Common myeloid progenitor, CD34-positive (primary cell): ENCODE results near the gene PMM1.

Experiments used
- CTCF ChIA-PET: fragments of 350-600 bp; sonication (Branson Sonifier 250); formaldehyde crosslinking; loops from one replicate; lab custom pipeline; 2021; ENCODE audit warnings: antibody characterized with exemption; lab: Charles Lee
- POLR2A ChIA-PET: fragments of 350-600 bp; sonication (Branson Sonifier 250); formaldehyde crosslinking; loops from one replicate; lab custom pipeline; 2021; ENCODE audit warnings: antibody characterized with exemption; lab: Charles Lee
- DNase-seq, 3 donors: peaks; one replicate each; pipeline versions ENCODE4 v3.0.0 to v3.0.0-alpha.2; 2013
- H3K27ac ChIP-seq, 2 experiments: 1 replicate in 1 of 2; 2 replicates in 1 of 2; pipeline ENCODE4 v1.7.0; 2013; ENCODE audit warnings: inconsistent platforms in 2 of 2, low read length in 2 of 2, mild to moderate bottlenecking in 2 of 2, low read depth in 1 of 2, moderate library complexity in 1 of 2; ENCODE audit not compliant: severe bottlenecking in 2 of 2, insufficient read depth in 1 of 2, poor library complexity in 1 of 2
- H3K27me3 ChIP-seq, 5 experiments: replicated peaks in 2 of 5; 1 replicate in 3 of 5; 2 replicates in 2 of 5; pipeline versions ENCODE4 v1.6.1 to v1.7.0; 2013; ENCODE audit warnings: low read length in 4 of 5, mild to moderate bottlenecking in 2 of 5, moderate library complexity in 2 of 5, inconsistent platforms in 1 of 5; ENCODE audit not compliant: insufficient read depth in 5 of 5, control insufficient read depth in 4 of 5
- H3K36me3 ChIP-seq, 4 experiments: 1 replicate in 2 of 4; 2 replicates in 2 of 4; pipeline versions ENCODE4 v1.6.1 to v1.7.0; 2013; ENCODE audit warnings: low read length in 3 of 4, control low read depth in 1 of 4, mild to moderate bottlenecking in 1 of 4; ENCODE audit not compliant: control insufficient read depth in 4 of 4, insufficient read depth in 4 of 4
- H3K4me1 ChIP-seq, 4 experiments: 1 replicate in 3 of 4; 2 replicates in 1 of 4; pipeline versions ENCODE4 v1.6.1 to v1.7.1; 2013; ENCODE audit warnings: low read length in 3 of 4, mild to moderate bottlenecking in 3 of 4, control low read depth in 1 of 4, inconsistent platforms in 1 of 4, moderate library complexity in 1 of 4; ENCODE audit not compliant: control insufficient read depth in 4 of 4, insufficient read depth in 4 of 4; ENCODE audit errors: control extremely low read depth in 1 of 4
- H3K4me3 ChIP-seq, 7 experiments: 1 replicate in 4 of 7; 2 replicates in 3 of 7; pipeline versions ENCODE4 v1.5.1 to v1.7.0; 2013; ENCODE audit warnings: mild to moderate bottlenecking in 7 of 7, low read length in 6 of 7, moderate library complexity in 6 of 7, inconsistent platforms in 2 of 7, low read depth in 2 of 7, control low read depth in 1 of 7; ENCODE audit not compliant: insufficient read depth in 4 of 7, control insufficient read depth in 1 of 7; ENCODE audit errors: extremely low read depth in 1 of 7
- H3K9me3 ChIP-seq, 5 experiments: 1 replicate in 4 of 5; 2 replicates in 1 of 5; pipeline versions ENCODE4 v1.6.1 to v1.7.1; 2013; ENCODE audit warnings: low read length in 4 of 5, mild to moderate bottlenecking in 2 of 5, inconsistent platforms in 1 of 5, low read depth in 1 of 5, moderate library complexity in 1 of 5; ENCODE audit not compliant: control insufficient read depth in 4 of 5, insufficient read depth in 2 of 5; ENCODE audit errors: control extremely low read depth in 1 of 5
- WGBS: methylation state at CpG from one replicate; pipeline ENCODE4 v1.1.5; 2013; ENCODE audit not compliant: insufficient coverage; 5-methylcytosine and 5-hydroxymethylcytosine counted together

PMM1 gene

DNA sequence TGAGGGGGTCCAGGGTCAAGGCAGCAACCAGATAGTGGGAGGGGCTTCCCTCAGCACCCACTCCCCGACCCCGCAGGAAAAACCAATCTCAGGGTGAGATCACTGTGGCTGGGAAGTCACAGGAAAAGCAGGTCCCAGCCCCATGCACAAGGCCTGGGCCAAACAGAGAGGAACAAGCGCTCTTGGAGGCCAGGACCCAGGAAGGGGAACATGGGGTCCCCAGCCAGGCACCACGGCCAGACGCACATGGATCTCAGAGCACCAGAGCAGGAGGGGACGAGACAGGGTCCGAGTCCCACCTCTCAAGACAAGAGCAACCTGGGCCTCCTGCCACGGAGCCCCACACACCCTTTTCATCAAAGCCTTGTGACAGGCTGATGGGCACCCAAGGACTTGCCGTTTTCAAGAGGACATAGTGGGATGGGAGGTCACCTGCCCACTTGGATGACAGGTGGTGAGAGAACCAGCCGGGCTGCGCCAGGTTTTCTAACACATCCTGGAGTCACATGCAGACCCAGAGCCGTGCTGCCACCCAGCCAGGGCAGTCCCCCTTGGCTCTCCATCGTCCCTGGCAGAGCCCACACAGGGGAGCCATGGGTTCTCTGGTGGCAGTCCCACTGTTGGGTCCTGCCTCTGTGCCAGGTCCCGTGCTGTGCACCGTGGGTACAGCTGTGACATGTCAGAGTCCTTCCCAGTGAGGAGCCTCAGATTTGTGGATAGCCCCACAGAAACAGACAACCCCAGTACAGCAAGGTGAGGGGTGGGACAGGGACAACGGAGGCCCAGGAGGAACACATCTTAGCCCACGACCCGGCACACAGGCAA, 58.5 kb downstream of the PMM1 start:
- ChIA-PET POLR2A (no interaction called here), CTCF (interaction anchor here (0.9 to 2.5 kb wide), 5 partner anchors 14 to 129 kb away, joined by 3 to 9 read pairs (median 6); no protein-coding TSS in a partner anchor)
- WGBS = 99% methylated on average over 15 of the region's 18 CpGs
- H3K27ac ChIP-seq = no peak overlapping the region
- no peaks in the 10 kb centered on the region for H3K27me3 ChIP-seq
- H3K4me1 ChIP-seq = no peaks in the 10 kb centered on the region
- H3K4me3 ChIP-seq = no peak overlapping the region
- peaks cover 18 to 77% (median 52%) of the 10 kb centered on the region in 4 experiments for H3K36me3 ChIP-seq
- no peaks in the 10 kb centered on the region for H3K9me3 ChIP-seq
- DNase-seq = no peak

DNA sequence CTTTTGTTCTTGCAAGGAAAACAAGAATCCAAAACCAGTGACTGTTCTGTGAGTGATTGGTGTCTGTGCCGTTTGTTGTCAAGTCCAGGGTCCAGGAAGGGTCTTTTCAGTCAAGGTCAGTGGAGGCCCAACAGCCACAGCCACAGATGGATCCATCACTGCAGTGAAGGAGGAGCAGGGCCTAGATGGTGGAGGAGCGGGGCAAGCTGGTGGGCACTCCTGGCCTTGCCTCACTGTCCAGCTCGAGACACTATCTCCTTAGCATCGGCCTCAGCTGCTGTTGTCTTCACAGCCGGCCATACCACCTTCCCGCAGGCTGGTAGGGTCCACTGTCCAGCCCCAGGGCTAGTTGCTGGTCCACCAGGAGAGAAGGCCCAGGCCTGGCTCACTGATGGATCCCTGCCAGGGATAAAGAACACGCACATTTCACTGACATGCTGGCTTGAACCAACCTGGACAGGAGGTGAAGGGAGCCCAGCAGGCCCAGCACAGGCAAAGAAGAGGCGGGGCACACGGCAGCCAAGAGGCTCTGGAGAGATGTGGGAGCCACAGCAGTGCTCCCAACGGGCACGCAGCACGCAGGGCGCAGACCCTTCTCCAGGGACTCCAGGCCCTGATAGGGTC, 60.6 kb downstream of the PMM1 start:
- ChIA-PET CTCF (interaction anchor here (3.2 to 5.9 kb wide), 2 partner anchors 11 to 126 kb away, joined by 17 to 76 read pairs; no protein-coding TSS in a partner anchor), POLR2A (no interaction called here)
- H3K36me3 ChIP-seq = peaks cover 17 to 94% (median 61%) of the 10 kb centered on the region in 4 experiments
- H3K4me3 ChIP-seq = no peak overlapping the region
- H3K27ac ChIP-seq = no peak overlapping the region
- 95% methylated on average over 9 of the region's 13 CpGs for WGBS
- DNase-seq = no peak
- no peaks in the 10 kb centered on the region for H3K27me3 ChIP-seq
- peaks cover 0 to 12% (median 11%) of the 10 kb centered on the region in 4 experiments for H3K4me1 ChIP-seq
- no peaks in the 10 kb centered on the region for H3K9me3 ChIP-seq

- H3K36me3 ChIP-seq = peaks cover 18 to 96% (median 63%) of the 10 kb centered on the region in 4 experiments
Measured at GRCh38 chr22:41528132-41528766, 61.4 kb downstream of the PMM1 start.

More at GRCh38 chr22:41528132-41528766, 61.4 kb downstream of the PMM1 start:
- no peak overlapping the region for H3K4me3 ChIP-seq
- ChIA-PET POLR2A (no interaction called here), CTCF (interaction anchor here (1.4 to 5.9 kb wide), 5 partner anchors 10 to 125 kb away, joined by 3 to 76 read pairs (median 8); no protein-coding TSS in a partner anchor)
- peaks cover 0 to 15% (median 14%) of the 10 kb centered on the region in 4 experiments for H3K4me1 ChIP-seq
- H3K27ac ChIP-seq = no peak overlapping the region
- H3K27me3 ChIP-seq = no peaks in the 10 kb centered on the region
- WGBS = 85% methylated on average over 12 of the region's 16 CpGs
- DNase-seq = no peak
- H3K9me3 ChIP-seq = no peaks in the 10 kb centered on the region
